DND-41 (cell line): Measurements from ENCODE around the gene BRINP1.

Experiments
- EZH2 ChIP-seq: IDR thresholded peaks from 3 replicates; pipeline ENCODE4 v1.6.1; 2012; ENCODE audit warnings: borderline replicate concordance, low read depth, mild to moderate bottlenecking, moderate library complexity, low read length, inconsistent platforms; ENCODE audit not compliant: severe bottlenecking
- TF ChIP-seq, protein P1 (sequence below): IDR thresholded peaks from 2 replicates; pipeline ENCODE4 v1.5.1; 2012; ENCODE audit warnings: borderline replicate concordance, low read length, moderate library complexity, mild to moderate bottlenecking; ENCODE audit not compliant: poor library complexity, severe bottlenecking; ENCODE audit errors: extremely low read depth

GRCh38 chr9:119349351-119349825 lies 19.8 kb downstream of the BRINP1 start:
- no peak for TF ChIP-seq EZH2
- TF ChIP-seq, protein P1, sequence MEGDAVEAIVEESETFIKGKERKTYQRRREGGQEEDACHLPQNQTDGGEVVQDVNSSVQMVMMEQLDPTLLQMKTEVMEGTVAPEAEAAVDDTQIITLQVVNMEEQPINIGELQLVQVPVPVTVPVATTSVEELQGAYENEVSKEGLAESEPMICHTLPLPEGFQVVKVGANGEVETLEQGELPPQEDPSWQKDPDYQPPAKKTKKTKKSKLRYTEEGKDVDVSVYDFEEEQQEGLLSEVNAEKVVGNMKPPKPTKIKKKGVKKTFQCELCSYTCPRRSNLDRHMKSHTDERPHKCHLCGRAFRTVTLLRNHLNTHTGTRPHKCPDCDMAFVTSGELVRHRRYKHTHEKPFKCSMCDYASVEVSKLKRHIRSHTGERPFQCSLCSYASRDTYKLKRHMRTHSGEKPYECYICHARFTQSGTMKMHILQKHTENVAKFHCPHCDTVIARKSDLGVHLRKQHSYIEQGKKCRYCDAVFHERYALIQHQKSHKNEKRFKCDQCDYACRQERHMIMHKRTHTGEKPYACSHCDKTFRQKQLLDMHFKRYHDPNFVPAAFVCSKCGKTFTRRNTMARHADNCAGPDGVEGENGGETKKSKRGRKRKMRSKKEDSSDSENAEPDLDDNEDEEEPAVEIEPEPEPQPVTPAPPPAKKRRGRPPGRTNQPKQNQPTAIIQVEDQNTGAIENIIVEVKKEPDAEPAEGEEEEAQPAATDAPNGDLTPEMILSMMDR, result no peak
